ENCODE results near the gene RALA.
"Not testable (repeated sequence)": the region's sequence is repeated elsewhere in the genome, so short reads cannot be mapped to it uniquely, and the experiment has no call there.

RALA gene

GRCh38 chr7:39650676-39651075 is 27.3 kb downstream of the RALA start:
- no peak for DNase-seq

GRCh38 chr7:39651265-39651664 is 27.9 kb downstream of the RALA start:
- no peak for DNase-seq

- no peak for DNase-seq
Observed at GRCh38 chr7:39656415-39656814, 33.0 kb downstream of the RALA start.

DNA sequence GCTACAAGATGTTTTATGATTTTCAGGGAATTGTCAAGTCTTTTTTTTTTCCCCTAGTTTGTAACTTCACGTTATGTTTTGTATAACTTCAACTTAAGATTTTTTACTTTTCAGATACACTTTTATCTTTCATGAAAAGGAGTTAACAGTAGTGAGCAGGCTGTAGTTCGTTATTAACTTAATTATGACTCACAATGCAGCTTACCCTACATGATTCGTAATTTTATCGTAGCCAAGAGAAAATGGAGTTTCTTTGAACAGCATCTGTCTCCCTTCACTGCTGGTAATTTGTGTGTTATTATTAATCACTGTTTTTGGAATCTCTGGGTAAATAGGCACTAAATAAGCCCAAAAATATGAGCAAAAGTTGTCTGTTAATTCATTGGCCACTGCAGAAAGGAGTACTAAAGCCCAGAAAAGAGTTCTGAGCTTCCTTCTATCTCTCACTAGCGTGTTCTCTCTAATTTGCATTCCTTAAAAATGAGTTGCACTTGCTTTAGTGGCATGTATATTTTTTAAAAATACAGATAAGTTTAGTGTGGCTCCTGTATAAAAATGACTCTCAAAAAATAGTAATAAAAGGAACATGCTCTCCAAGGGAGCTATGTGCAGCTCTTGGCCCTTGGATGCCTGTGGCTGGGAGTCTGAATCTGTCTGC is 36.1 kb downstream of the RALA start:
- DNase-seq: no peak

- no peak for DNase-seq
Observed at GRCh38 chr7:39661960-39662359, 38.6 kb downstream of the RALA start.

GRCh38 chr7:39663263-39663662 is 39.9 kb downstream of the RALA start:
- no peak for DNase-seq

- no peak for DNase-seq
Observed at GRCh38 chr7:39664057-39664456, 40.7 kb downstream of the RALA start.

DNA sequence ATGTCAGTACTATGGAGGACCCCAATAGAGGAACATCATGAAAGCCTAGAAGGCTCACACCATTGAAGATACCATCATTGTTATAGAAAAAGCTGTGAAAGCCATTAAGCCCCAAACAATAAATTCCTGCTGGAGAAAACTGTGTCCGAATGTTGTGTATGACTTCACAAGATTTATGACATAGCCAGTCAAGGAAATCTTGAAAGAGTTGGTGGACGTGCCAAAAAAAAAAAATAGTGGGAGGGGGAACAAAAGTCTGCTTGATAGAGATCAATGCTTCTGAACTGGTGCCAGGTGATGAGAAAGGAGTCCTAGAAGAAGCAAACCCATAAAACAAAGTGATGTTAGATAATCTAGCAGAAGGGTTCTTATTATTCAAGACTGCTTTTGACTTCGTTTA is 41.2 kb downstream of the RALA start:
- DNase-seq: no peak

- DNase-seq: no peak
Observed at GRCh38 chr7:39666562-39666961, 43.2 kb downstream of the RALA start.

DNA sequence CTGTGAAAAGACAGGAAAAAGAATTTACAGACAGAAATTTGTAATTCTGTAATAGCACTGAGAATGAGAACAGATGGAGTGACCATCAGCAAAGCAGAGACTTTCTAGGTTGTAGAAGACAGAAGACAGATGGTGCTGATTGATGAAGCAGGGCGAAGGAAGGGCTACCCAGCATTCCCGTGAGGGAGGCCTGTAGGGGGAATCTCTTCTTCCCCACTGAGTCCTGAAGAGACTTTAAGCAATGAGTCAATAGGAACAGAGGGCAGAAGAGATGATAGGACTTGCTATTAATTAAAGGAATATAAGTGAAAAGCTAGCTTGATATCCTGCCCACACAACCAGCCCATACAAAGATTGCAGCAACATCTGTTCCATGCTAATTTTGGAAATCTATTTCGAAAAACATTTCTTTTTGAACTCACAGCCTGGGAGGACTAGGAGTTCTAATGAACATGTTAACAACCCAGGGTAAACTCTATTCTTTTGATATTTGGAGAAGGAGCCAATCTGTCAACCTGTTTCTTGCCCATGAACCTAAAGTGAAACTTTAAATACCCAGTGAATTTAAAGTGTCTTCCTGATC is 44.1 kb downstream of the RALA start:
- DNase-seq: no peak

DNA sequence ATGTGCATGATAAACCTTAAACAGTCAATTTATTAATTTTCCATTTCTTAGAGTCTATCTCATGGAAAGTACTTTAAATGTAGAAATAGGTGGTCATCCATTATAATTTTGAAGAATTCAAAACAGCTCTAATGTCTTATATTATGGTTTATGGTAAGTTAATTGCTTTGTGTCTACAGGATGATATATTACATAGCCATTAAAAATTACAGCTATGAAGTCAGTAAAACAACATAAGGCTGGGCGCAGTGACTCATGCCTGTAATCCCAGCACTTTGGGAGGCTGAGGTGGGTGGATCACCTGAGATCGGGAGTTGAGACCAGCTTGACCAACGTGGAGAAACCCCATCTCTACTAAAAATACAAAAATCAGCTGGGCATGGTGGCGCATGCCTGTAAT is 44.9 kb downstream of the RALA start:
- not testable (repeated sequence) for DNase-seq

- DNase-seq: no peak
Observed at GRCh38 chr7:39670052-39670451, 46.7 kb downstream of the RALA start.

DNA sequence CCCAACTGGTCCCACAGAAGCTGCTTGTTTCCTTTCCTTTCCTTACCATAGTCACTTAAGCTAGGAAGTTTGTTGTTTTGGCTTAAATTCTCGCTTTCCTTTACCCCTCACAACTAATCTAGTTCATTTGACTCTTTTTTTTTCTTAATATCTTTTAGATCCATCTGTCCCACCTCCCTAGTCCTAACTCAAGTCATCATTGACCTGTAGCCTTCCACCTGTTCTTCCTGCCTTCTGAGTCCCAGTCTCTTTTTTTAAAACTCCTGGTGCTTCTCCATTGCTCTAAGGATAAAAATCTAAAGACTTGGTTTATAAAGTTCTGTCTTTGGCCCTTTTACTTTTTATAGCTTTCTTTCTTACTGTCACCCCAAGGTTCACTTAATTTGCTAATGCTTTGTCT is 47.6 kb downstream of the RALA start:
- no peak for DNase-seq

GRCh38 chr7:39672176-39672575 is 48.8 kb downstream of the RALA start:
- no peak for DNase-seq

DNA sequence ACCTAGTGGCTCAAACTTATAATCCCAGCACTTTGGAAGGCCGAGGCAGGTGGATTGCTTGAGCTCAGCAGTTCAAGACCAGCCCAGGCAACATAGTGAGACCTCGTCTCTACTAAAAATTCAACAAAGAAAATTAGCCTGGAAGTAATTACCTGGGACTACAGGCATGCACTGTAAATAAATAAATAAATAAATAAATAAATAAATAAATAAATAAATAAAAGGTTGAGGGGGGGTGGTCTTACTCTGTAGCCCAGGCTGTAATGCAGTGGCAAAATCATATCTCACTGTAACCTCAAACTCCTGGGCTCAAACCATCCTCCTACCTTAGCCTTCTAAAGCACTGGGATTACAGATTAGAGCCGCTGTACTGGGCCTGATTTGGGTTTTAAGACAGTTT is 50.5 kb downstream of the RALA start:
- DNase-seq: no peak

DNA sequence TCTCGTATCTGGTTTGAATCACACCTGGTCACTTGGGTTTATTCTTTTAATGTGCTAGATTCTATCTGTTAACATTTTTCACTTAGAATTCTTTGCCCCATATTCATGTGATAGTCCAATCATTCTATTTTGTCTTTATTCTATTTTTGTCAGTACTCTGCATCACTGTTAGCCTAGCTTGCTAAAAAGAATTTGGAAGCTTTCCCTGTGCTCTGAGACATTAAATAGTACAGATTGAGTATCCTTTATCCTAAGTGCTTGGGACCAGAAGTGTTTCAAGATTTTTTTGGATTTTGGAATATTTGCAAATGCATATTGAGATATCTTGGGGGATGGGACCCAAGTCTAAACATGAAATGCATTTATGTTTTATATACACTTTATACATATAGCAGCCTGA is 51.0 kb downstream of the RALA start:
- no peak for DNase-seq

DNA sequence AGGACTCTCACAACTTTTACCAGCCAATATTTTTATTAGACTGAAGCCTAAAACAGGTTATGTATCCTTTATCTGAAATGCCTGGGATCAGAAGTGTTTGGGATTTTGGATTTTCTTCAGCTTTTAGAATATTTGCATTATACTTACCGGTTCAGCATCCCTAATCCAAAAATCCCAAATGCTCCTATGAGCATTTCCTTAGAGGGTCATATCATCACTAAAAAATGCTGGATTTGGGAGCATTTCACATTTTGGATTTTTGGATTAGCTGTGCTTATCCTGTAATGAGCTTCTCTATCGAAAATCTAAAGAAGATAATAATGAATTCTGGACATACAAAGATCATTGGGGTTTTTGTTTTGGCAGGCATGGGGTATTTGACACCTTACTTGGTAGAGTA is 53.0 kb downstream of the RALA start:
- no peak for DNase-seq

- no peak for DNase-seq
Observed at GRCh38 chr7:39678930-39679709, 55.7 kb downstream of the RALA start.

DNA sequence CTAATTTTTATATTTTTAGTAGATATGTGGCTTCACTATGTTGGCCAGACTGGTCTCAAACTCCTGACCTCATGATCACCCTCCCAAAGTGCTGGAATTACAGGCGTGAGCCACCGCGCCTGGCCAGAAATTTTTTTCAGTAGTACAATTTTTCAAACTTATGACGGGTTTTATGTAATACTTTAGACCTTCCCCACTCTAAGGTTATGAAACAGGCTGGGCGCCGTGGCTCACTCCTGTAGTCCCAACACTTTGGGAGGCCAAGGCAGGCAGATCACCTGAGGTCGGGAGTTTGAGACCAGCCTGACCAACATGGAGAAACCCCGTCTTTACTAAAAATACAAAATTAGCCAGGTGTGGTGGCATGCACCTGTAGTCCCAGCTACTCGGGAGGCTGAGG is 56.5 kb downstream of the RALA start:
- DNase-seq: not testable (repeated sequence)

DNA sequence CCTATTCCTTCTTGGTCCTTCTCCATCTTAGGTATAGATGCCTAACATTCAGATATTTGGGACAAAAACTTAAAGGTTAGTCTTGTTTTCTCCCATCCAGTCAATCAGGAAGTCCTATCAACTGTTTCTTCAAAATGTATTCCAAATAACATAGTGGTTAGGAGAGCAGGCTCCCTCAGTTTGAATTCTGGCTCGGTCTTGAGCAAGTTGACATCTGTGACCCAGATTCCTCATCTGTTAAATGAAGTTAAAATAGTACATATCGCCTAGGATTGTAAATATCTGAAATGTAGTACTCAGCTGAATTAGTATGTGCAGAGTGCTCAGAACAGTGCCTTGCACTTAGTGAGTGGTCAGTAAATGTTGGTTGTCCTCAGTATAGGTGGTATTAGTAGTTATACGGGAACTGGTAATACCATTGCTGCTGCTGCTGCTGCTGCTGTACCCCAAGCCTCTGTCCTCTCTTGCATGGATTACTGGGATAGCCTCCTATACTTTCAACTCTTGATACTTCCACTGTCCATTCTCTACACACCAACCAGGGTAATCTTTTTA is 58.6 kb downstream of the RALA start:
- no peak for DNase-seq

DNA sequence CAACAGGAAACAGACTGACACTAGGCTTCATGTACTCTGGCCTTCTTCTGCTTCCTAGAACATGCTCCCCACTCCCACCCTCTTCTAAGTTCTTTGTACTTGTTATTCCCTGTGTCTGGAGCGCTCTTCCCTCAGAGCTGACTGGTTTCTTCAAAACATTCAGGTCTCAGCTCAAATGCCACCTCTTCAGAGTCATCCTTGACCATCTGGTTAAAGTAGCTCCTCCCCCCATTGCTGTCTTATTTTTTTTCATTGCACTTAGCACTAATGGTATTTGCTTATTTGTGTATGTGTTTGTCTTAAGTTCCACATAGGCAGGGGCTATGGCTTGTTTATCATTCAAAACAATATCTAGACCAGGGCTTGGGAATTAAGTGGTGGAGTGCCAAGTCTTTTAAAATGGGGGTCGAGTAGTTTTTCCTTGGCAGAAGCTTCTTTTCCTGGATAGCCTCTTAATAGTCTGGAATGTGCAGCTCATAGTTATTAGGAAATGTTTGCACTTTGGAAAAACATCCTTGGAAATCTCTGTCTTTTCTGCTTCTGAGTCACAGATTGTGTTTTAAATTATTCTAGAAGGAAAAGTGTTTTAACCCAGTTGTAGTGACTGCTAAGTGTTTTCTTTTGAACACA is 60.0 kb downstream of the RALA start:
- no peak for DNase-seq

DNA sequence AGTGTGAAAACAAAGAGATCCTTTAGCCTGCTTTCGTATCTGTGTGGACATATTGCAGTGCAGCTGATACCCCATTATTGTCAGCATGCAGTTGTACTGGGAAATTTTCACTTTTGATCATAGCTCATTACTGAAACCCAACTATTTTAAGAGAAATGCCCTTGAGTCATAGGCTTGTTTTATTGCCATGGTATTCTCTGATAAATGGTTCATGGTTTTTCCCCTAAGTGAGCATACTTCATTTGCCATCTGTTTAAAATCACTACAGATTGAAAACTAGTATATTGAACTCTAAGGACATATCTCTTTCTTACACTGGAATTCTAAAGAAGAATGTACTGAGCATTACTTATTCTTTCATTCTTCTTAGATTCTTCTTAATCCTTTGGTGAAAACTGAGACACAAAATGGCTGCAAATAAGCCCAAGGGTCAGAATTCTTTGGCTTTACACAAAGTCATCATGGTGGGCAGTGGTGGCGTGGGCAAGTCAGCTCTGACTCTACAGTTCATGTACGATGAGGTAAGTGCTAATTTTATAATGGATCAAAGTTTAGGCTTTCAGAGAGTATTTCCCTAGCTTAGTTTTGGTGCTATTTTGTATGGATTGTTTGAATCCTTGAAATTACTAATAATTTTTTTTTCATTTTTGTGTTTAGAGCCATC is 63.0 kb downstream of the RALA start:
- DNase-seq: no peak

Data from right forelimb (tissue), 1 donor.